ENCODE results near the gene RASSF8.
"Not testable (repeated sequence)": the region's sequence is repeated elsewhere in the genome, so short reads cannot be mapped to it uniquely, and the experiment has no call there.

RASSF8 gene

GRCh38 chr12:26030371-26030770, 71.9 kb downstream of the RASSF8 start:
- no peak for DNase-seq

- no peak for DNase-seq
Measured at GRCh38 chr12:26031318-26031717, 72.8 kb downstream of the RASSF8 start.

GRCh38 chr12:26031827-26032226, 73.3 kb downstream of the RASSF8 start:
- no peak for DNase-seq

GRCh38 chr12:26032290-26032689, 73.8 kb downstream of the RASSF8 start:
- no peak for DNase-seq

GRCh38 chr12:26032719-26033241, 74.3 kb downstream of the RASSF8 start:
- DNase-seq = no peak

- DNase-seq = no peak
Measured at GRCh38 chr12:26034371-26035142, 76.1 kb downstream of the RASSF8 start.

GRCh38 chr12:26036877-26037276, 78.4 kb downstream of the RASSF8 start:
- DNase-seq = no peak

- no peak for DNase-seq
Measured at GRCh38 chr12:26037615-26038220, 79.2 kb downstream of the RASSF8 start.

GRCh38 chr12:26042645-26043044, 84.2 kb downstream of the RASSF8 start:
- no peak for DNase-seq

- DNase-seq = no peak
Measured at GRCh38 chr12:26043135-26044006, 84.9 kb downstream of the RASSF8 start.

GRCh38 chr12:26044007-26044394, 85.5 kb downstream of the RASSF8 start:
- no peak for DNase-seq

GRCh38 chr12:26044592-26044991, 86.1 kb downstream of the RASSF8 start:
- DNase-seq = no peak

- no peak for DNase-seq
Measured at GRCh38 chr12:26046203-26046602, 87.7 kb downstream of the RASSF8 start.

- no peak for DNase-seq
Measured at GRCh38 chr12:26046906-26047305, 88.4 kb downstream of the RASSF8 start.

- no peak for DNase-seq
Measured at GRCh38 chr12:26047401-26048226, 89.1 kb downstream of the RASSF8 start.

- DNase-seq = no peak
Measured at GRCh38 chr12:26052652-26053051, 94.2 kb downstream of the RASSF8 start.

GRCh38 chr12:26054383-26054782, 95.9 kb downstream of the RASSF8 start:
- DNase-seq = no peak

- no peak for DNase-seq
Measured at GRCh38 chr12:26055087-26055486, 96.6 kb downstream of the RASSF8 start.

GRCh38 chr12:26056335-26056734, 97.9 kb downstream of the RASSF8 start:
- no peak for DNase-seq

GRCh38 chr12:26057271-26057670, 98.8 kb downstream of the RASSF8 start:
- DNase-seq = not testable (repeated sequence)

- DNase-seq = no peak
Measured at GRCh38 chr12:26058308-26058707, 99.8 kb downstream of the RASSF8 start.

- DNase-seq = no peak
Measured at GRCh38 chr12:26058818-26059217, 100.3 kb downstream of the RASSF8 start.
